Measurements from ENCODE around the gene VPS35L.

GRCh38 chr16:19690196-19690595 lies 134.7 kb downstream of the VPS35L start:
- TF ChIP-seq POLR2AphosphoS5 (IDR thresholded peaks at IDR 0.05) (no peak), EP300 (IDR thresholded peaks at IDR 0.05) (no peak), CTCF (IDR thresholded peaks at IDR 0.05) (no peak)

Data from stomach (tissue), 4 donors.